Smooth muscle cell (in vitro differentiated cells): Measurements from ENCODE around the gene TTC31. TPM values are rescaled to one million over a fixed set of nuclear protein-coding genes. Genes with fewer than 3 reads are reported as not detected.

Experiments
- DNase-seq: peaks from one replicate; lab custom pipeline; 2025; ENCODE audit not compliant: unreplicated experiment; lab: John Stamatoyannopoulos, UW
- H2AFZ ChIP-seq: fragments of 200-600 bp; sonication (generic); 2 replicates; pipeline ENCODE4 v1.6.0; 2016; ENCODE audit warnings: antibody characterized with exemption, low read depth, mild to moderate bottlenecking
- H3F3A ChIP-seq: fragments of 200-600 bp; sonication (generic); 2 replicates; pipeline ENCODE4 v1.6.0; 2017; ENCODE audit warnings: antibody characterized with exemption, low read depth
- H3K27ac ChIP-seq: fragments of 200-600 bp; sonication (generic); 2 replicates; pipeline ENCODE4 v1.5.1; 2016; ENCODE audit warnings: low read depth, mild to moderate bottlenecking
- H3K27me3 ChIP-seq: fragments of 200-600 bp; sonication (generic); 2 replicates; pipeline ENCODE4 v1.6.1; 2016; ENCODE audit warnings: low read depth, mild to moderate bottlenecking
- H3K36me3 ChIP-seq: fragments of 200-600 bp; sonication (generic); 2 replicates; pipeline ENCODE4 v1.5.1; 2016; ENCODE audit warnings: low read depth
- H3K4me1 ChIP-seq: fragments of 200-600 bp; sonication (generic); 2 replicates; pipeline ENCODE4 v1.5.1; 2016; ENCODE audit warnings: low read depth
- H3K4me2 ChIP-seq: fragments of 200-600 bp; sonication (generic); 2 replicates; pipeline ENCODE4 v1.6.0; 2016; ENCODE audit warnings: mild to moderate bottlenecking
- H3K4me3 ChIP-seq: fragments of 200-600 bp; sonication (generic); 2 replicates; pipeline ENCODE4 v1.5.1; 2016; ENCODE audit warnings: mild to moderate bottlenecking
- H3K79me2 ChIP-seq: fragments of 200-600 bp; sonication (generic); 2 replicates; pipeline ENCODE4 v1.6.0; 2016; ENCODE audit warnings: low read depth, mild to moderate bottlenecking
- H3K9ac ChIP-seq: fragments of 200-600 bp; sonication (generic); 2 replicates; pipeline ENCODE4 v1.6.0; 2016; ENCODE audit warnings: low read depth
- H3K9me3 ChIP-seq: fragments of 200-600 bp; sonication (generic); replicated peaks from 2 replicates; pipeline ENCODE4 v1.5.1; 2016; ENCODE audit warnings: low read depth
- H4K20me1 ChIP-seq: fragments of 200-600 bp; sonication (generic); 2 replicates; pipeline ENCODE4 v1.6.0; 2016; ENCODE audit warnings: low read depth
- WGBS: methylation state at CpG from one replicate; pipeline ENCODE4 v1.1.7; 2016; ENCODE audit warnings: low lambda C conversion rate; 5-methylcytosine and 5-hydroxymethylcytosine counted together
- polyA plus RNA-seq: library from polyadenylated mRNA; unstranded; fragments of >200 nt; fragmentation: Nextera tagmentation; extraction: Ambion mirVana; gene quantifications from 2 replicates; pipeline ENCODE4 v1.2.1, GENCODE V29; 2016
- total RNA-seq: library from RNA; depleted of rRNA; stranded (reverse); fragments of >200 nt; gene quantifications from 2 replicates; pipeline ENCODE4 v1.2.3, GENCODE V29; 2014
- TF ChIP-seq, protein P1 (sequence below): fragments of 200-600 bp; sonication (generic); IDR thresholded peaks from 2 replicates; pipeline ENCODE4 v1.5.1; 2017; ENCODE audit warnings: borderline replicate concordance, mild to moderate bottlenecking, antibody characterized with exemption; ENCODE audit not compliant: insufficient read depth, poor library complexity, severe bottlenecking

The TTC31 gene
- total and polyA plus RNA-seq, 2 experiments from 2014 or later, result 17.3 to 23.3 TPM

DNA sequence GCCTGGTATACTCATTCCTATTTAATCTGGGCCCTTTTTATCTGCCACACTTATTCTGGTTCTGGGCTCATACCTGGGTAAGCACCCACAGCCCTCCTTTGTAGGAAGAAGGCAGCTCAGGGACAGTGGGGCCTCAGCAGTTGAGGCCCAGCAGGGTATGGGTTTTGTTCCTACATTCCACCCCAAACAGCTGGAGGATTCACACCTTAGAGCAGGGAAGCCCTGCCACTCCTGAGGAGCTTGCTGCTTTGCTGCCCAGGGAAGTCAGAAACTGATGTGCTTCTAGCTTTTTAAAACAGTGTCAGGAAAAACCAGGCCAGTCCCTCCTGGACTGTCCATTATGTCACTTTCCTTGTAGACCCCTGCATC, 17.7 kb downstream of the TTC31 start:
- Histone ChIP-seq H4K20me1 (no peaks in the 10 kb centered on the region), H2AFZ (no peak overlapping the region), H3K4me2 (no peak overlapping the region), H3F3A (peaks cover 10% of the 10 kb centered on the region), H3K27me3 (peaks cover 49% of the 10 kb centered on the region), H3K36me3 (no peaks in the 10 kb centered on the region), H3K9me3 (no peaks in the 10 kb centered on the region), H3K4me1 (peaks cover 27% of the 10 kb centered on the region), H3K27ac (no peak overlapping the region), H3K9ac (no peak overlapping the region), H3K4me3 (no peak overlapping the region), H3K79me2 (peaks cover 8% of the 10 kb centered on the region)
- TF ChIP-seq, protein P1, sequence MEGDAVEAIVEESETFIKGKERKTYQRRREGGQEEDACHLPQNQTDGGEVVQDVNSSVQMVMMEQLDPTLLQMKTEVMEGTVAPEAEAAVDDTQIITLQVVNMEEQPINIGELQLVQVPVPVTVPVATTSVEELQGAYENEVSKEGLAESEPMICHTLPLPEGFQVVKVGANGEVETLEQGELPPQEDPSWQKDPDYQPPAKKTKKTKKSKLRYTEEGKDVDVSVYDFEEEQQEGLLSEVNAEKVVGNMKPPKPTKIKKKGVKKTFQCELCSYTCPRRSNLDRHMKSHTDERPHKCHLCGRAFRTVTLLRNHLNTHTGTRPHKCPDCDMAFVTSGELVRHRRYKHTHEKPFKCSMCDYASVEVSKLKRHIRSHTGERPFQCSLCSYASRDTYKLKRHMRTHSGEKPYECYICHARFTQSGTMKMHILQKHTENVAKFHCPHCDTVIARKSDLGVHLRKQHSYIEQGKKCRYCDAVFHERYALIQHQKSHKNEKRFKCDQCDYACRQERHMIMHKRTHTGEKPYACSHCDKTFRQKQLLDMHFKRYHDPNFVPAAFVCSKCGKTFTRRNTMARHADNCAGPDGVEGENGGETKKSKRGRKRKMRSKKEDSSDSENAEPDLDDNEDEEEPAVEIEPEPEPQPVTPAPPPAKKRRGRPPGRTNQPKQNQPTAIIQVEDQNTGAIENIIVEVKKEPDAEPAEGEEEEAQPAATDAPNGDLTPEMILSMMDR, result no peak
- DNase-seq, result no peak

DNA sequence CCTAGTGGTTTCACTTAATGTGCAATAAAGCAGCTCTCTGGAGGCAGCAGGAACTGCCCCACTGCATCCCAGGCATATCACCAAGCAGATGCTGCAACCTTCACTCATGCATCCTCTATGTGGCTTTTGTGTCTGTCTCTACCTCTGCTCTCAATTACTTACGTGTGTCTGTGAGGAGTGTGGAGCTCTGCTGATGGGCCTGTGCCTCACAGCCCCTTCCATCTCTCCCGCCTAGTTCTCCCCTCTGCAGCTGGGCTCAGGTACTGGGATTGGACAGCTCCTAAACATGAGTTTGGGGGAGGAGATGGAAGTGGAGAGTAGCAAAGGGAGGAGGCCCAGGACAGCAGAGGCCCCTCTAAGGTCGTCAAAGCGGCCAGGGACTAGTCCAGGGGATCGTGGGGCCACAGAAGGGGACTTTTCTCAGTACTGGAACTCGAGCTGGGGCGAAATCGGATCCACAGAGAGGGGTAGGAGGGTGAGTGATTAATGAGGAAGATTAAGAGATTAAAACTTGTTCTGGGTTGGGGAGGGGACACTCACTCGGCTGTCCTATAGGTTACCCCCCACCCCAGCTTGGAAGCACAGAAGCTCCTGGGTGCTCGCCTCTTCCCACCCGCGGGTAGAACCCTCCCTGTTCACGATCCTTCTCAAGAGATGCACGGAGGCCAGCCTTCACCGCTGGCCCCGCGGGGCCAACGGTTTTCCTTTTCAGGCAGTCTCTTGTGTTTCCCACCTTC, 18.6 kb downstream of the TTC31 start:
- TF ChIP-seq, protein P1, result no peak
- Histone ChIP-seq H3K4me1 (peaks cover 34% of the 10 kb centered on the region), H4K20me1 (peaks cover 4% of the 10 kb centered on the region), H3K4me2 (peak overlapping the region; percentile 94), H2AFZ (no peak overlapping the region), H3K27me3 (peaks cover 49% of the 10 kb centered on the region), H3K9me3 (no peaks in the 10 kb centered on the region), H3K4me3 (peak overlapping the region; percentile 61), H3K36me3 (no peaks in the 10 kb centered on the region), H3K79me2 (peaks cover 17% of the 10 kb centered on the region), H3F3A (peaks cover 6% of the 10 kb centered on the region), H3K9ac (no peak overlapping the region), H3K27ac (no peak overlapping the region)
- no peak for DNase-seq
- WGBS, result 52% methylated on average over 18 of the region's 18 CpGs

DNA sequence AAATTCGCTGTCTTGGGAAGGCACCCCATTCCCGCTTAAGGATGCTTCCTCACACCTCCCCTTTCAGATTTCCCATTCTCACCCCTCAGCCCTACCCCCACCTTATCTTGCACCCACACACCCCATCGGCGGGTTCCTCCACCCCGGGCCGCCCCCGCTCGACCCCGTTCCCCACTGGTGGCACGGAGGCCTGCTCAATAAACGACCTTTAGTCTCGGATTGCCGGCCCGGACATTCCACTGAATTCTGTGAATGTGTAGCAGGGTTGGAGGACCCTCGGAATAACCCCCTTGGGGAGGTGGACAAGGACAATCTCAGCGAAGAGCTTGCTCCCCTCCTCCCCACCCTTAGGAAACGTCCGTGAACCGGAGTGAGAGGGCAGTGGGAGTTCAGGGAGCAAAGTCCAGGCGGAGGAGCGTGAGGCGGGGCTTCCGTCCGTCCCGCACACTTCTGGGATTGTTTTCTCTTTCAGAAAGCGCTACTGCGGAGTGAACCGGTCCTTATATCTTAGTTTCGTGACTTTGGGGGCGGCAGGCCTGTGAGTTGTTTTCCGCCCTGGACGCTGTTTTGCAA, 19.4 kb downstream of the TTC31 start:
- Histone ChIP-seq H3K9me3 (no peaks in the 10 kb centered on the region), H3K4me3 (peak overlapping the region; percentile 61), H3K27ac (no peak overlapping the region), H4K20me1 (peaks cover 4% of the 10 kb centered on the region), H3K4me2 (peak overlapping the region; percentile 94), H3K4me1 (peaks cover 38% of the 10 kb centered on the region), H2AFZ (peak overlapping the region; percentile 82), H3K9ac (no peak overlapping the region), H3K79me2 (peaks cover 22% of the 10 kb centered on the region), H3K36me3 (no peaks in the 10 kb centered on the region), H3K27me3 (peaks cover 44% of the 10 kb centered on the region), H3F3A (peaks cover 5% of the 10 kb centered on the region)
- TF ChIP-seq, protein P1, result no peak
- DNase-seq, result no peak
- 9% methylated on average over 31 of the region's 32 CpGs for WGBS
